Posterior vena cava (tissue), 2 donors: ENCODE data around the gene BLOC1S5. TPM values are rescaled to one million over a fixed set of nuclear protein-coding genes. Genes with fewer than 3 reads are reported as not detected.
"Not testable (repeated sequence)": the region's sequence is repeated elsewhere in the genome, so short reads cannot be mapped to it uniquely, and the experiment has no call there.

Source experiments
- DNase-seq: peaks from one replicate; pipeline ENCODE4 v3.0.0-alpha.2; 2020; ENCODE audit warnings: low spot score
- intact Hi-C, 2 donors: fragments of 100-400 bp; cut with DNase I; formaldehyde crosslinking; loops; one replicate each; pipeline versions ENCODE4 v1.14.1 to v1.14.2; 2022 to 2023
- total RNA-seq, 2 donors: library from RNA; stranded (reverse); fragmentation: NEBNext Ultra II Directional; extraction: Animal tissue kit (Norgen Biotek cat#: 25700); gene quantifications; one replicate each; pipeline ENCODE4 v1.2.1, GENCODE V29; 2021
- donor health status: DM: yes; HTN: yes; CAD: no.
- donor health status: DM: yes; HTN: yes; CAD: no.

BLOC1S5 gene
- total RNA-seq, 2 donors from 2014 or later = 9.5 to 12.0 TPM

DNA sequence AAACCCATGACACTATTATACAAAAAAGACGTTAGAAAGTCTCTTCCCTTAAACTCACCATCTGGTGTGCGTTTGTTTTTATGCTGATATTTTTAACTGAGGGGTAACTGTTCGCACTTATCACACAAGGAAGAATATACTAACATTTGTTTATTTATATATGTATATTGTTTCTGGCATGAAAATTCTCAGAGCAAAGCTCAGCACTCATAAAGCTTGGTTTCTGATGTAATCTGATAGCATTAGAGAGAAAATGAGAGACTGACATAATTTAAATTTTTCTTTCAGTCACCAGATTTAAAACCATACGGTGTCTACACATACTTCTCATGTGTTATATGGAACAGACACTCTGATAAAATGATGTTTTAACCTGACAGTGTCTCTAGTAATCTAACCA lies 6.9 kb downstream of the BLOC1S5 start:
- intact Hi-C loops = no loop called here

GRCh38 chr6:8054276-8054675 lies 9.9 kb downstream of the BLOC1S5 start:
- intact Hi-C loops = no loop called here
- no peak for DNase-seq

More for the DNA sequence above, 6.9 kb downstream of the BLOC1S5 start:
- DNase-seq = no peak

GRCh38 chr6:8047541-8048292 lies 16.5 kb downstream of the BLOC1S5 start:
- DNase-seq = no peak
- intact Hi-C loops = no loop called here

GRCh38 chr6:8045769-8046168 lies 18.4 kb downstream of the BLOC1S5 start:
- DNase-seq, intact Hi-C loops: not testable (repeated sequence)

- intact Hi-C loops = no loop called here
- no peak for DNase-seq
Observed at GRCh38 chr6:8043221-8043620, 21.0 kb downstream of the BLOC1S5 start.

DNA sequence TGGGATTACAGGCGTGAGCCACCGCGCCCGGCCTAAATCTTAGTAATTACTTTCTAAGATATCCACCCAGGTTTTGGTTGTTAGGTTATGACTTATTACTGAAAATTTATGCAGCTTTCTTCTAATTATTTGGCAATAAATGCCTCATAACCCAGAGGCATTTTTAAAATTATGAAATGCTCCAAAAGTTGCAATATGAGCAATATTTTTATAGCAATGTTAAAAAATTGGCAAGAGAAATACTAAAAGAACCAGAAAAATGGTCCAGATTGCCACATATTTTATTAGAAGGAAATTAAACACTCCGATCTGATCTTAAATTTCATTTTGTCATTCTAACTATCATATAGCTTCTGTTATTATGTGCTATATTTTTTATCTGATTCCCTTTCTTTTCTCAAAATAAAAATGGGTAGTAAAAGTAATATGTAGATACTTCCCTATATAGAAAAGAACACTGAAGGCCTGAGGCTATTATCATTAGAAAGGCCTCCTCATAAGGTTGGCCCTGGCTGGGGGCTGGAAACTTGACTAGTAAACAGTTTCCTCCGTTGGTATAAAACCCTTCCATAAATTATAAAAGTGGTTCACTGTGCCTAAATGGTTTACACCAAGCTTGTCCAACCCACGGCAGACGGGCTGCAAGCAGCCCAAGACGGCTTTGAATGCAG lies 22.1 kb downstream of the BLOC1S5 start:
- DNase-seq = no peak
- intact Hi-C loops = no loop called here

DNA sequence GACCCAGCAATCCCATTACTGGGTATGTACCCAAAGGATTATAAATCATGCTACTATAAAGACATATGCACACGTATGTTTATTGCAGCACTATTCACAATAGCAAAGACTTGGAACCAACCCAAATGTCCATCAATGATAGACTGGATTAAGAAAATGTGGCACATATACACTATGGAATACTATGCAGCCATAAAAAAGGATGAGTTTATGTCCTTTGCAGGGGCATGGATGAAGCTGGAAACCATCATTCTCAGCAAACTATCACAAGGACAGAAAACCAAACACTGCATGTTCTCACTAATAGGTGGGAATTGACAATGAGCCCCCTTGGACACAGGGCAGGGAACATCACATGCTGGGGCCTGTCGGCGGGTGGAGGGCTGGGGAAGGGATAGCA lies 30.1 kb downstream of the BLOC1S5 start:
- intact Hi-C loops, DNase-seq: not testable (repeated sequence)

GRCh38 chr6:8030920-8031319 lies 33.3 kb downstream of the BLOC1S5 start:
- no peak for DNase-seq
- intact Hi-C loops = no loop called here

DNA sequence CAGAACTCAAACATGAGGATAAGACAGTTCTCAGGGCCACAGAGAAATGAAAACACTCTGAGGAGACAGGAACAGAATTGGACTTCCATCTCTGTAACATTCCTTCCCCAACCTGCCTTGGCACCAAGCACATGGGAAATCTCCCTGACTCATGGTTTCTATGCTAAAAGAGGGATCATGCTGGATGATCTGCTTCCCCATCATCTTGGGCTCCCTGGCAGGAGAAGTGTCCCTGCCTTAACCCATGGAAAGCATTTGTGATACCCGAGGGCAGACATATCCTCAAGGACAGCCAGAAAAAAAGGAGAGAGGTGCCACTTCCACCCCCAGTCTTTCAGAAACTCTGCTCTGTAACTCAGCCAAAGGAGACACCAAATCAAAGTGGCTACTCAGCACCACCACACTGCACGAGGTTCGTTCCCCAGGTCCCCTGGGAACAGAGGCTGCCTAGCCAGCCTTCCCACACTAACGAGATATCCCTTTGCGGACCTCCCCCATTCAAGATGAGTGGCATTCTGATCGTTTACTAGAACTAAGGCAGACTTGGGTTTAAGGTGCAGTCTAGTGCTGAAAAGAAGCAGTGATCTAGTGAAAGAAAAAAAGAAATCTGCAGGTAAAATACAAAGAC lies 34.8 kb downstream of the BLOC1S5 start:
- DNase-seq = no peak
- intact Hi-C loops = no loop called here

DNA sequence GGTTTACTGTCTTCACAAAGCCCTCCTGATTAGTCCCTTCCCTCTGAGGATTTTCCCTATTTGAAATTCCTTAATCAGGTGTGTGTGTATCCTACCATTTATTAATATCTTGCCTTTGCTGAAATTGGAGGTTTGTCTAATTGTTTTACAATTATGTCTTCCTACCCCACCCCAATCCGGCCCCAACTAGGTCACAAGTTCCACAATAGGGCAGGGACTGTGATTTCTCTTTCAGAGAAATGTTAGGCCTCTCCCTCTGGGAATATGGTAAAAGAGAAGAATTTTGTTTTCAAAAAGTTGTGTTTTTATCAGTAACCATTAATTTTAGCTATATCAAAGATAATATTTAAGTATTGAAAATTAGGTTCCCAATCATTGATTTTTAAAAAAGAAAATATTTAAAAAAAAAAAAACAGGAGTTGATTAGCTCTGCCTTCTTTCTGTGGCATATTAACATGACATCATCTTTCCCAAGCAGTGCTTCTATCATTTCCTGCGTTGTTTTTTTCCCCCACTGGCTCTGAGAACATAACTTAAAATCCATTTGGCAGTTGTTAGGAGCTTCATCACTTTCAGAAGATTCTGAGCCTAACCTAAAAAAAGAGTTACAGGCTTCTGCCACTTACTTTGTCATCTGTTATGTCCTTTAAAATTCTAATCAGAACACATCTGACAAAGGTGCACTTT lies 36.1 kb downstream of the BLOC1S5 start:
- intact Hi-C loops = no loop called here
- no peak for DNase-seq

DNA sequence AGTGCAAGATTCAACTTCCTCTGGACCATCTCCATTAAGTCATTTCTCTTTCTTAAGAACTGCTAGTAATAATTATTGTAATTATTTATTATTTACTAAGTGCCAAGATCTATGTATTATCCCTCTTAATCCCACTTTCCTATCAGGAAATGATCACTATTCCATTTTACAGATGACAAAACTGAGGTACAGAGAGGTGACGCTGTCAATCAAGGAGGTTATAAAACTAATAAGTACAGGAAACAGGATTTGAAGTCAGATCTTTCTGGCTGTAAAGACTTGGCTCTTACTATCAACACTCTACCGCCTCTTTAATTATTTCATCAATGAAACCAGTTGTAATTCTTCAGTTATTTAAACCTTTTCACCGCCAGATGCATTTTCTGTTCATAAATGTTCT lies 37.4 kb downstream of the BLOC1S5 start:
- intact Hi-C loops = no loop called here
- no peak for DNase-seq

- no peak for DNase-seq
- intact Hi-C loops = no loop called here
Observed at GRCh38 chr6:8025191-8025590, 39.0 kb downstream of the BLOC1S5 start.

GRCh38 chr6:8023638-8024037 lies 40.6 kb downstream of the BLOC1S5 start:
- no peak for DNase-seq
- intact Hi-C loops = no loop called here

- DNase-seq = no peak
- intact Hi-C loops = no loop called here
Observed at GRCh38 chr6:8020083-8020482, 44.1 kb downstream of the BLOC1S5 start.

- intact Hi-C loops = no loop called here
- no peak for DNase-seq
Observed at GRCh38 chr6:8017705-8018104, 46.5 kb downstream of the BLOC1S5 start.

DNA sequence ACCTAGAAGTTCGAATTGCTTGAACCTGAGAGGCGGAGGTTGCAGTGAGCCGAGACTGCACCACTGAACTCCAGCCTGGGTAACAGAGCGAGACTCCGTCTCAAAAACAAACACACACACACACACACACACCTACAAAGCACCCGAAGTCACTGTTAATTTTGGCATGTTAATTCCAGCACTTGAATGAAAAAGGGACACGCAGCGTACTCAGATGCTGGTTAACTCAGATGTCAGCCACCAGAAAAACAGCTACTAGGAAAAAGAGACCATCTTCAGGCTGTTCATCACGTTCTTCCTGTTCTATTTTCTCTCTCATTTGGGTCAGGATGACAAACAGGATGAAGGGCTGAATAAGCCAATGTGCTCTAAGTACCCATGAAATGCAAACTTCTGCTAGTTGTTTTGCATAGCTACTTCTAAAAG lies 46.9 kb downstream of the BLOC1S5 start:
- intact Hi-C loops = no loop called here

GRCh38 chr6:8014947-8015346 lies 49.2 kb downstream of the BLOC1S5 start:
- intact Hi-C loops = no loop called here
- no peak for DNase-seq

More for the DNA sequence above, 46.9 kb downstream of the BLOC1S5 start:
- no peak for DNase-seq

GRCh38 chr6:8013763-8014162 lies 50.4 kb downstream of the BLOC1S5 start:
- intact Hi-C loops = no loop called here
- DNase-seq = no peak

GRCh38 chr6:8006208-8006607 lies 58.0 kb downstream of the BLOC1S5 start:
- intact Hi-C loops = no loop called here
- DNase-seq = no peak

DNA sequence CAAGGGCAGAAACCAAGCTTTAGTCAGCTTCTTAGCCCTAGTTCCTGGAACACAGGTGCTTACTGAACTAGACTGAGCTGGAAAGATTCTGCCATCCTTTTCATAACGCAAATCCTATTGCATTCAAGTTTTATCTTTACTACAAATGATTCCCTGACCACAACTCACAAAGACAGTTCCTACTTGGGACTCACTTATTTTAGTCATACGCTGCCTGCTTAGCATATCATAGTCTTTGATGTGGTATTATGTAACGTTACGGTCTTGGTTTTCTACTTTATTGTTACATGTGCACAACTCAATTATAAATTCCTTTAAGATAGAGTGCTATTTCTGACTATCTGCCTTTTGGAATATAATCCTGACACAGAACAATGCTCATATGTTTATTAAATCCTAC lies 59.1 kb downstream of the BLOC1S5 start:
- intact Hi-C loops = no loop called here
- no peak for DNase-seq
